ENCODE data around the gene EIF4E1B.

DNA sequence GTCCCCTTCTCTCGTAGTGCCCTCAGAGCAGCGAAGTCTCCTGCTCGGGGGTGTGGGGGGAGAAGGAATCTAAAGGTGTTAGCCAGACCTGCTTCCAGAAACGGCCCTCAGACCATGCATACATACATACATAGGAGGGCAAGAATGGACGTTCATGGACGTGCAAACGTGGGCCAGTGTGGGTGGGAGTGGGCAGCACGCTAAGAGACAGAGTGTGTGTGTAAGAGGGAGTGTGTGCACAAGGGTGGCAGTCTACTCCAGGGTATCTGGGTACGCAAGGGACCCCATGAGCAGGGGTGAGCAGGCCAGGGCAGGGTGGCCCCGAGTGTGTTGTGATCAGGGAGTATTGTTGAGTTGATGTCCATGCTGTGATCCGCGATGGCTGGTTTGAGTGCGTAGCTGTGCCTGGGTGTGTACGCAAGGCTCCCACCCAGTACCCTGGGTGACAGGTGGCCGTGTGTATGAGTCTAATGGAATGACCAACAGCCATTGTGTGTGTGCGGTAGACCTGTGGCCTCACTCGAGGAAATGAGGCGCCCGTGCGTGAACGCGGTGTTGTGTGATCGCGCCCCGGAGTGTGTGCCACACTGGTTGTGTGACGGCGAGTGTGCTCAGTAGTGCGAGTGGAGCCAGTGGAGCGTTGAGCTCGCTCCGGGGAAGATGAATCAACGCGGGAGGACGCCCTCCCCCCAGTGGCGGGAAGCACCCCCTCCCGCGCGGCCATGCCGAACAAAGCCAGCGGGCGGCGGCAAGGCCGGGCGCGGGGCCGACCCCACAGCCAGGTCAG is 21.3 kb upstream of the EIF4E1B start:
- TF ChIP-seq, protein P1, sequence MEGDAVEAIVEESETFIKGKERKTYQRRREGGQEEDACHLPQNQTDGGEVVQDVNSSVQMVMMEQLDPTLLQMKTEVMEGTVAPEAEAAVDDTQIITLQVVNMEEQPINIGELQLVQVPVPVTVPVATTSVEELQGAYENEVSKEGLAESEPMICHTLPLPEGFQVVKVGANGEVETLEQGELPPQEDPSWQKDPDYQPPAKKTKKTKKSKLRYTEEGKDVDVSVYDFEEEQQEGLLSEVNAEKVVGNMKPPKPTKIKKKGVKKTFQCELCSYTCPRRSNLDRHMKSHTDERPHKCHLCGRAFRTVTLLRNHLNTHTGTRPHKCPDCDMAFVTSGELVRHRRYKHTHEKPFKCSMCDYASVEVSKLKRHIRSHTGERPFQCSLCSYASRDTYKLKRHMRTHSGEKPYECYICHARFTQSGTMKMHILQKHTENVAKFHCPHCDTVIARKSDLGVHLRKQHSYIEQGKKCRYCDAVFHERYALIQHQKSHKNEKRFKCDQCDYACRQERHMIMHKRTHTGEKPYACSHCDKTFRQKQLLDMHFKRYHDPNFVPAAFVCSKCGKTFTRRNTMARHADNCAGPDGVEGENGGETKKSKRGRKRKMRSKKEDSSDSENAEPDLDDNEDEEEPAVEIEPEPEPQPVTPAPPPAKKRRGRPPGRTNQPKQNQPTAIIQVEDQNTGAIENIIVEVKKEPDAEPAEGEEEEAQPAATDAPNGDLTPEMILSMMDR (IDR thresholded peaks at IDR 0.05) = no peak
- TF ChIP-seq EP300 (IDR thresholded peaks at IDR 0.05) = no peak
